H1 (cell line): ENCODE data around the gene INTS2. TPM values are rescaled to one million over a fixed set of nuclear protein-coding genes. Genes with fewer than 3 reads are reported as not detected.

Source experiments
- CTCF ChIA-PET: fragments of 300-600 bp; sonication (Branson Sonifier 250); formaldehyde crosslinking; loops from one replicate; lab custom pipeline; 2021; ENCODE audit not compliant: partially characterized antibody; lab: Charles Lee
- POLR2A ChIA-PET: fragments of 300-600 bp; sonication (Branson Sonifier 250); formaldehyde crosslinking; loops from one replicate; lab custom pipeline; 2021; ENCODE audit warnings: inconsistent platforms; ENCODE audit not compliant: partially characterized antibody; lab: Charles Lee
- DNase-seq, 2 experiments: peaks; one replicate each; pipeline versions ENCODE4 v3.0.0 to v3.0.0-alpha.2; 2010 to 2022; ENCODE audit warnings: low spot score in 2 of 2, low read depth in 1 of 2, mixed read lengths in 1 of 2
- FAIRE-seq: peaks from 2 replicates; lab custom pipeline; 2011; peaks lifted over from hg19 to GRCh38; lab: Jason Lieb, UNC
- H2AFZ ChIP-seq: 2 replicates; pipeline ENCODE4 v1.8.1; 2012; ENCODE audit warnings: low read length, inconsistent platforms
- H2AK5ac ChIP-seq: 2 replicates; pipeline ENCODE4 v1.6.1; 2013; ENCODE audit warnings: low read depth, low read length
- H2BK120ac ChIP-seq: replicated peaks from 2 replicates; pipeline ENCODE3; 2013; ENCODE audit warnings: low read depth, low read length, inconsistent platforms
- H2BK12ac ChIP-seq: 2 replicates; pipeline ENCODE4 v1.6.1; 2013; ENCODE audit warnings: low read depth, low read length
- H2BK15ac ChIP-seq: 2 replicates; pipeline ENCODE4 v1.6.1; 2013; ENCODE audit warnings: low read length
- H2BK20ac ChIP-seq: 2 replicates; pipeline ENCODE4 v1.6.1; 2013; ENCODE audit warnings: low read length
- H2BK5ac ChIP-seq: 2 replicates; pipeline ENCODE4 v1.6.1; 2013; ENCODE audit warnings: low read depth, low read length
- H3K14ac ChIP-seq: 2 replicates; pipeline ENCODE4 v1.6.1; 2013; ENCODE audit warnings: inconsistent platforms; ENCODE audit not compliant: insufficient read length
- H3K18ac ChIP-seq: 2 replicates; pipeline ENCODE4 v1.6.1; 2013; ENCODE audit warnings: low read length; ENCODE audit errors: extremely low read depth
- H3K23ac ChIP-seq: 2 replicates; pipeline ENCODE4 v1.6.1; 2013; ENCODE audit warnings: inconsistent platforms; ENCODE audit not compliant: insufficient read length
- H3K23me2 ChIP-seq: 2 replicates; pipeline ENCODE4 v1.6.1; 2013; ENCODE audit warnings: low read depth, low read length
- H3K27ac ChIP-seq: 2 replicates; pipeline ENCODE4 v1.6.1; 2011; ENCODE audit warnings: low read depth, low read length, inconsistent platforms
- H3K27me3 ChIP-seq, 4 experiments: replicated peaks in 1 of 4; 1 replicate in 1 of 4; 2 replicates in 3 of 4; pipeline versions ENCODE4 v1.6.1 to v1.8.1; 2011 to 2013; ENCODE audit warnings: low read length in 3 of 4, mild to moderate bottlenecking in 3 of 4, inconsistent platforms in 2 of 4, mixed read lengths in 2 of 4, moderate library complexity in 1 of 4; ENCODE audit not compliant: control insufficient read depth in 3 of 4, insufficient read depth in 3 of 4; ENCODE audit errors: extremely low read depth in 1 of 4
- H3K36me3 ChIP-seq, 4 experiments: 2 replicates each; pipeline versions ENCODE4 v1.6.1 to v1.8.1; 2011 to 2013; ENCODE audit warnings: mild to moderate bottlenecking in 4 of 4, low read length in 3 of 4, moderate library complexity in 2 of 4, control low read depth in 1 of 4, inconsistent platforms in 1 of 4; ENCODE audit not compliant: insufficient read depth in 4 of 4, control insufficient read depth in 2 of 4
- H3K4ac ChIP-seq: replicated peaks from 2 replicates; pipeline ENCODE3; 2013; ENCODE audit warnings: low read length, low read depth, mixed read lengths, inconsistent platforms; ENCODE audit not compliant: insufficient read length
- H3K4me1 ChIP-seq, 4 experiments: replicated peaks in 1 of 4; 1 replicate in 1 of 4; 2 replicates in 3 of 4; pipeline versions ENCODE4 v1.6.1 to v1.8.1; 2011 to 2013; ENCODE audit warnings: low read length in 3 of 4, inconsistent platforms in 2 of 4, mixed read lengths in 1 of 4; ENCODE audit not compliant: insufficient read depth in 4 of 4, control insufficient read depth in 3 of 4
- H3K4me2 ChIP-seq, 2 experiments: 2 replicates each; pipeline versions ENCODE4 v1.6.1 to v1.8.1; 2011 to 2013; ENCODE audit warnings: low read depth in 2 of 2, low read length in 2 of 2, control low read depth in 1 of 2, inconsistent platforms in 1 of 2, mild to moderate bottlenecking in 1 of 2; ENCODE audit not compliant: insufficient read depth in 1 of 2
- H3K4me3 ChIP-seq, 4 experiments: fragments of 200-600, 300-600 bp in 1 of 4; sonication (generic), shearing (Covaris generic), sonication (Bioruptor Twin) in 1 of 4; 2 replicates each; pipeline versions ENCODE4 v1.5.1 to v1.8.1; 2011 to 2016; ENCODE audit warnings: low read length in 4 of 4, low read depth in 3 of 4, control low read depth in 2 of 4, inconsistent platforms in 2 of 4, mild to moderate bottlenecking in 2 of 4, mixed read lengths in 1 of 4, moderate library complexity in 1 of 4; ENCODE audit not compliant: insufficient read depth in 2 of 4; ENCODE audit errors: extremely low read depth in 1 of 4
- H3K56ac ChIP-seq: replicated peaks from 2 replicates; pipeline ENCODE3; 2013; ENCODE audit warnings: low read depth, mild to moderate bottlenecking, mixed read lengths, low read length, inconsistent platforms; ENCODE audit not compliant: insufficient read length
- H3K79me1 ChIP-seq: 2 replicates; pipeline ENCODE4 v1.6.1; 2013; ENCODE audit warnings: low read depth, low read length, control low read depth
- H3K79me2 ChIP-seq, 2 experiments: 2 replicates each; pipeline versions ENCODE4 v1.6.1 to v1.8.1; 2012 to 2013; ENCODE audit warnings: low read length in 2 of 2, mild to moderate bottlenecking in 2 of 2, inconsistent platforms in 1 of 2; ENCODE audit not compliant: insufficient read depth in 2 of 2, control insufficient read depth in 1 of 2
- H3K9ac ChIP-seq, 4 experiments: replicated peaks in 1 of 4; 1 replicate in 1 of 4; 2 replicates in 3 of 4; pipeline versions ENCODE4 v1.6.1 to v1.8.1; 2011 to 2013; ENCODE audit warnings: low read depth in 3 of 4, low read length in 3 of 4, control low read depth in 2 of 4, mild to moderate bottlenecking in 2 of 4, moderate library complexity in 2 of 4, inconsistent platforms in 1 of 4; ENCODE audit errors: extremely low read depth in 1 of 4
- H3K9me3 ChIP-seq, 2 experiments: 2 replicates each; pipeline versions ENCODE4 v1.6.1 to v1.8.1; 2012 to 2013; ENCODE audit warnings: mild to moderate bottlenecking in 2 of 2, moderate library complexity in 2 of 2, control low read depth in 1 of 2, inconsistent platforms in 1 of 2, low read depth in 1 of 2, low read length in 1 of 2, mixed read lengths in 1 of 2; ENCODE audit not compliant: insufficient read depth in 2 of 2
- H4K20me1 ChIP-seq, 2 experiments: replicated peaks in 1 of 2; 2 replicates each; pipeline versions ENCODE3 to v1.8.1; 2011 to 2013; ENCODE audit warnings: inconsistent platforms in 2 of 2, low read length in 2 of 2, mild to moderate bottlenecking in 1 of 2; ENCODE audit not compliant: insufficient read depth in 2 of 2, control insufficient read depth in 1 of 2
- H4K5ac ChIP-seq: 2 replicates; pipeline ENCODE4 v1.6.1; 2013; ENCODE audit warnings: low read length, low read depth, mixed read lengths, inconsistent platforms; ENCODE audit not compliant: insufficient read length
- H4K8ac ChIP-seq: 2 replicates; pipeline ENCODE4 v1.8.0; 2013; ENCODE audit warnings: mild to moderate bottlenecking, moderate library complexity, low read length, inconsistent platforms; ENCODE audit not compliant: insufficient read depth; ENCODE audit errors: extremely low read depth
- H4K91ac ChIP-seq: replicated peaks from 2 replicates; pipeline ENCODE3; 2013; ENCODE audit warnings: low read length, mixed read lengths, inconsistent platforms; ENCODE audit not compliant: insufficient read length
- ASH2L ChIP-seq: fragments of 200-600, 300-600 bp; sonication (generic); IDR thresholded peaks from one replicate; pipeline ENCODE4 v1.7.1; 2017; ENCODE audit warnings: low read length
- CREB1 ChIP-seq: IDR thresholded peaks from 2 replicates; pipeline ENCODE4 v1.6.1; 2012; ENCODE audit warnings: inconsistent platforms
- USF2 ChIP-seq: IDR thresholded peaks from 2 replicates; pipeline ENCODE4 v1.6.1; 2011; ENCODE audit warnings: low read length, improper control_type of control experiment
- WGBS, 2 experiments: shearing (Covaris generic) in 1 of 2; methylation state at CpG; one replicate each; pipeline versions ENCODE4 v1.1.6 to v1.1.7; 2013 to 2015; ENCODE audit warnings: low lambda C conversion rate in 2 of 2, mixed read lengths in 2 of 2, inconsistent platforms in 1 of 2, low coverage in 1 of 2, missing lambda C conversion rate in 1 of 2; ENCODE audit not compliant: insufficient replicate concordance in 2 of 2, insufficient coverage in 1 of 2, insufficient read length in 1 of 2; ENCODE audit errors: extremely low coverage in 1 of 2, missing lambda C conversion rate in 1 of 2; 5-methylcytosine and 5-hydroxymethylcytosine counted together
- polyA plus RNA-seq, 7 experiments: library from polyadenylated mRNA; depleted of rRNA in 3 of 7; stranded (reverse) in 5 of 7; unstranded in 2 of 7; fragments of >200 nt in 5 of 7; fragments of 200-250 nt in 2 of 7; gene quantifications; 1 replicate in 5 of 7; 2 replicates in 1 of 7; 4 replicates in 1 of 7; pipeline versions ENCODE4 v1.2.1 to v1.2.3, GENCODE V29; 2011 to 2013; ENCODE audit warnings: missing spikeins in 2 of 7, mixed read lengths in 2 of 7
- total RNA-seq: library from RNA; stranded (reverse); fragmentation: NEBNext Ultra II Directional; extraction: Animal tissue kit (Norgen Biotek cat#: 25700); gene quantifications from 2 replicates; pipeline ENCODE4 v1.2.1, GENCODE V29; 2021

INTS2 gene
- total and polyA plus RNA-seq, 2 of the 8 experiments (the other 6 are each of a cell fraction or from before 2014, with no cell fraction given) = 9.4 to 21.8 TPM

GRCh38 chr17:61846761-61847375, 80.9 kb downstream of the INTS2 start:
- no peaks in the 10 kb centered on the region for H3K4me1 ChIP-seq
- H4K20me1 ChIP-seq = peaks cover 0 to 1% of the 10 kb centered on the region in 2 experiments
- H3K79me2 ChIP-seq = no peaks in the 10 kb centered on the region
- H3K27ac ChIP-seq = no peak overlapping the region
- WGBS, 2 experiments = 86% methylated on average over 3 of the region's 3 CpGs; no CpG with 5 or more reads in 1 of the 2 experiments
- H2BK12ac ChIP-seq = no peak overlapping the region
- TF ChIP-seq CREB1 (no peak), ASH2L (no peak), USF2 (no peak)
- no peak overlapping the region for H2BK5ac ChIP-seq
- no peak overlapping the region for H2AK5ac ChIP-seq
- H4K91ac ChIP-seq = no peak overlapping the region
- no peak overlapping the region for H3K18ac ChIP-seq
- no peak overlapping the region for H2BK15ac ChIP-seq
- H3K23me2 ChIP-seq = no peaks in the 10 kb centered on the region
- no peak overlapping the region for H2BK120ac ChIP-seq
- H3K14ac ChIP-seq = no peak overlapping the region
- H4K5ac ChIP-seq = no peak overlapping the region
- no peak overlapping the region for H3K9ac ChIP-seq
- CTCF ChIA-PET = no interaction called here
- no peak overlapping the region for H3K4ac ChIP-seq
- H3K56ac ChIP-seq = no peak overlapping the region
- no peaks in the 10 kb centered on the region for H3K27me3 ChIP-seq
- H3K9me3 ChIP-seq = no peaks in the 10 kb centered on the region
- H3K4me3 ChIP-seq = no peak overlapping the region
- H3K79me1 ChIP-seq = no peaks in the 10 kb centered on the region
- peaks cover 3 to 53% (median 16%) of the 10 kb centered on the region in 4 experiments; a peak in 7 of 8 replicates for H3K36me3 ChIP-seq
- no peak overlapping the region for H3K4me2 ChIP-seq
- H4K8ac ChIP-seq = no peak overlapping the region
- no peak overlapping the region for H2AFZ ChIP-seq
- DNase-seq = no peak
- FAIRE-seq = no peak
- H3K23ac ChIP-seq = no peak overlapping the region
- H2BK20ac ChIP-seq = no peak overlapping the region
- POLR2A ChIA-PET = no interaction called here
